K562 (cell line): ENCODE data around the gene PRKAG2.

Source experiments
- GABPA ChIP-seq: fragments of 200-800 bp; sonication (Bioruptor generic); conservative IDR thresholded peaks from 2 replicates; pipeline ENCODE4 v1.6.1; 2016; ENCODE audit warnings: low read depth, missing genetic modification characterization, missing compliant biosample characterization
- POLR2H ChIP-seq: IDR thresholded peaks from 2 replicates; pipeline ENCODE4 v1.6.1; 2016; ENCODE audit warnings: missing genetic modification characterization, low read depth, mild to moderate bottlenecking, control low read depth, missing compliant biosample characterization, moderate library complexity
- USF2 ChIP-seq: sonication (generic); formaldehyde crosslinking; IDR thresholded peaks from 2 replicates; pipeline ENCODE4 v1.5.0; 2020; ENCODE audit warnings: missing genetic modification reagents
- XRCC5 ChIP-seq: fragments of 200-400 bp; formaldehyde crosslinking; IDR thresholded peaks from 2 replicates; pipeline ENCODE4 v1.6.1; 2017; ENCODE audit warnings: low read depth, mild to moderate bottlenecking, low read length
- ZNF280A ChIP-seq: fragments of 450-650 bp; IDR thresholded peaks from 2 replicates; pipeline ENCODE4 v1.6.1; 2018; ENCODE audit warnings: mild to moderate bottlenecking, low read depth; ENCODE audit not compliant: partially characterized antibody
- TF ChIP-seq, protein P1 (sequence below): sonication (generic); formaldehyde crosslinking; IDR thresholded peaks from 2 replicates; pipeline ENCODE4 v1.8.0; 2023; ENCODE audit warnings: mild to moderate bottlenecking, missing genetic modification reagents
- TF ChIP-seq, protein P2 (sequence below), 3 experiments: fragments of 200-800 bp in 1 of 3; fragments of 250-450 bp in 1 of 3; fragments of 450-650 bp in 1 of 3; sonication (Bioruptor Pico) in 1 of 3; sonication (Bioruptor generic) in 1 of 3; formaldehyde crosslinking in 1 of 3; IDR thresholded peaks; 2 replicates each; pipeline versions ENCODE4 v1.6.1 to v1.8.0; 2016 to 2022; ENCODE audit warnings: mild to moderate bottlenecking in 2 of 3, missing genetic modification characterization in 2 of 3, missing compliant biosample characterization in 1 of 3, moderate library complexity in 1 of 3

GRCh38 chr7:151809864-151810170 is 67.1 kb downstream of the PRKAG2 start:
- TF ChIP-seq, protein P1, sequence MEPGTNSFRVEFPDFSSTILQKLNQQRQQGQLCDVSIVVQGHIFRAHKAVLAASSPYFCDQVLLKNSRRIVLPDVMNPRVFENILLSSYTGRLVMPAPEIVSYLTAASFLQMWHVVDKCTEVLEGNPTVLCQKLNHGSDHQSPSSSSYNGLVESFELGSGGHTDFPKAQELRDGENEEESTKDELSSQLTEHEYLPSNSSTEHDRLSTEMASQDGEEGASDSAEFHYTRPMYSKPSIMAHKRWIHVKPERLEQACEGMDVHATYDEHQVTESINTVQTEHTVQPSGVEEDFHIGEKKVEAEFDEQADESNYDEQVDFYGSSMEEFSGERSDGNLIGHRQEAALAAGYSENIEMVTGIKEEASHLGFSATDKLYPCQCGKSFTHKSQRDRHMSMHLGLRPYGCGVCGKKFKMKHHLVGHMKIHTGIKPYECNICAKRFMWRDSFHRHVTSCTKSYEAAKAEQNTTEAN (CRISPR knock-in tag): no peak
- TF ChIP-seq XRCC5: no peak
- TF ChIP-seq USF2 (CRISPR knock-in tag): no peak
- TF ChIP-seq POLR2H (tag): no peak
- TF ChIP-seq GABPA: no peak
- TF ChIP-seq ZNF280A: no peak
- TF ChIP-seq, protein P2, sequence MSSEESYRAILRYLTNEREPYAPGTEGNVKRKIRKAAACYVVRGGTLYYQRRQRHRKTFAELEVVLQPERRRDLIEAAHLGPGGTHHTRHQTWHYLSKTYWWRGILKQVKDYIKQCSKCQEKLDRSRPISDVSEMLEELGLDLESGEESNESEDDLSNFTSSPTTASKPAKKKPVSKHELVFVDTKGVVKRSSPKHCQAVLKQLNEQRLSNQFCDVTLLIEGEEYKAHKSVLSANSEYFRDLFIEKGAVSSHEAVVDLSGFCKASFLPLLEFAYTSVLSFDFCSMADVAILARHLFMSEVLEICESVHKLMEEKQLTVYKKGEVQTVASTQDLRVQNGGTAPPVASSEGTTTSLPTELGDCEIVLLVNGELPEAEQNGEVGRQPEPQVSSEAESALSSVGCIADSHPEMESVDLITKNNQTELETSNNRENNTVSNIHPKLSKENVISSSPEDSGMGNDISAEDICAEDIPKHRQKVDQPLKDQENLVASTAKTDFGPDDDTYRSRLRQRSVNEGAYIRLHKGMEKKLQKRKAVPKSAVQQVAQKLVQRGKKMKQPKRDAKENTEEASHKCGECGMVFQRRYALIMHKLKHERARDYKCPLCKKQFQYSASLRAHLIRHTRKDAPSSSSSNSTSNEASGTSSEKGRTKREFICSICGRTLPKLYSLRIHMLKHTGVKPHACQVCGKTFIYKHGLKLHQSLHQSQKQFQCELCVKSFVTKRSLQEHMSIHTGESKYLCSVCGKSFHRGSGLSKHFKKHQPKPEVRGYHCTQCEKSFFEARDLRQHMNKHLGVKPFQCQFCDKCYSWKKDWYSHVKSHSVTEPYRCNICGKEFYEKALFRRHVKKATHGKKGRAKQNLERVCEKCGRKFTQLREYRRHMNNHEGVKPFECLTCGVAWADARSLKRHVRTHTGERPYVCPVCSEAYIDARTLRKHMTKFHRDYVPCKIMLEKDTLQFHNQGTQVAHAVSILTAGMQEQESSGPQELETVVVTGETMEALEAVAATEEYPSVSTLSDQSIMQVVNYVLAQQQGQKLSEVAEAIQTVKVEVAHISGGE (CRISPR knock-in tag; IDR thresholded peaks at IDR 0.05): no peak
